H1 (cell line): ENCODE data around the gene TP73. TPM values are rescaled to one million over a fixed set of nuclear protein-coding genes. Genes with fewer than 3 reads are reported as not detected.

Source experiments
- CTCF ChIA-PET: fragments of 300-600 bp; sonication (Branson Sonifier 250); formaldehyde crosslinking; loops from one replicate; lab custom pipeline; 2021; ENCODE audit not compliant: partially characterized antibody; lab: Charles Lee
- POLR2A ChIA-PET: fragments of 300-600 bp; sonication (Branson Sonifier 250); formaldehyde crosslinking; loops from one replicate; lab custom pipeline; 2021; ENCODE audit warnings: inconsistent platforms; ENCODE audit not compliant: partially characterized antibody; lab: Charles Lee
- DNase-seq, 2 experiments: peaks; one replicate each; pipeline versions ENCODE4 v3.0.0 to v3.0.0-alpha.2; 2010 to 2022; ENCODE audit warnings: low spot score in 2 of 2, low read depth in 1 of 2, mixed read lengths in 1 of 2
- FAIRE-seq: peaks from 2 replicates; lab custom pipeline; 2011; peaks lifted over from hg19 to GRCh38; lab: Jason Lieb, UNC
- H2AFZ ChIP-seq: 2 replicates; pipeline ENCODE4 v1.8.1; 2012; ENCODE audit warnings: low read length, inconsistent platforms
- H2AK5ac ChIP-seq: 2 replicates; pipeline ENCODE4 v1.6.1; 2013; ENCODE audit warnings: low read depth, low read length
- H2BK120ac ChIP-seq: replicated peaks from 2 replicates; pipeline ENCODE3; 2013; ENCODE audit warnings: low read depth, low read length, inconsistent platforms
- H2BK12ac ChIP-seq: 2 replicates; pipeline ENCODE4 v1.6.1; 2013; ENCODE audit warnings: low read depth, low read length
- H2BK15ac ChIP-seq: 2 replicates; pipeline ENCODE4 v1.6.1; 2013; ENCODE audit warnings: low read length
- H2BK20ac ChIP-seq: 2 replicates; pipeline ENCODE4 v1.6.1; 2013; ENCODE audit warnings: low read length
- H2BK5ac ChIP-seq: 2 replicates; pipeline ENCODE4 v1.6.1; 2013; ENCODE audit warnings: low read depth, low read length
- H3K14ac ChIP-seq: 2 replicates; pipeline ENCODE4 v1.6.1; 2013; ENCODE audit warnings: inconsistent platforms; ENCODE audit not compliant: insufficient read length
- H3K18ac ChIP-seq: 2 replicates; pipeline ENCODE4 v1.6.1; 2013; ENCODE audit warnings: low read length; ENCODE audit errors: extremely low read depth
- H3K23ac ChIP-seq: 2 replicates; pipeline ENCODE4 v1.6.1; 2013; ENCODE audit warnings: inconsistent platforms; ENCODE audit not compliant: insufficient read length
- H3K23me2 ChIP-seq: 2 replicates; pipeline ENCODE4 v1.6.1; 2013; ENCODE audit warnings: low read depth, low read length
- H3K27ac ChIP-seq: 2 replicates; pipeline ENCODE4 v1.6.1; 2011; ENCODE audit warnings: low read depth, low read length, inconsistent platforms
- H3K27me3 ChIP-seq, 4 experiments: replicated peaks in 1 of 4; 1 replicate in 1 of 4; 2 replicates in 3 of 4; pipeline versions ENCODE4 v1.6.1 to v1.8.1; 2011 to 2013; ENCODE audit warnings: low read length in 3 of 4, mild to moderate bottlenecking in 3 of 4, inconsistent platforms in 2 of 4, mixed read lengths in 2 of 4, moderate library complexity in 1 of 4; ENCODE audit not compliant: control insufficient read depth in 3 of 4, insufficient read depth in 3 of 4; ENCODE audit errors: extremely low read depth in 1 of 4
- H3K36me3 ChIP-seq, 4 experiments: 2 replicates each; pipeline versions ENCODE4 v1.6.1 to v1.8.1; 2011 to 2013; ENCODE audit warnings: mild to moderate bottlenecking in 4 of 4, low read length in 3 of 4, moderate library complexity in 2 of 4, control low read depth in 1 of 4, inconsistent platforms in 1 of 4; ENCODE audit not compliant: insufficient read depth in 4 of 4, control insufficient read depth in 2 of 4
- H3K4ac ChIP-seq: replicated peaks from 2 replicates; pipeline ENCODE3; 2013; ENCODE audit warnings: low read length, low read depth, mixed read lengths, inconsistent platforms; ENCODE audit not compliant: insufficient read length
- H3K4me1 ChIP-seq, 4 experiments: replicated peaks in 1 of 4; 1 replicate in 1 of 4; 2 replicates in 3 of 4; pipeline versions ENCODE4 v1.6.1 to v1.8.1; 2011 to 2013; ENCODE audit warnings: low read length in 3 of 4, inconsistent platforms in 2 of 4, mixed read lengths in 1 of 4; ENCODE audit not compliant: insufficient read depth in 4 of 4, control insufficient read depth in 3 of 4
- H3K4me2 ChIP-seq, 2 experiments: 2 replicates each; pipeline versions ENCODE4 v1.6.1 to v1.8.1; 2011 to 2013; ENCODE audit warnings: low read depth in 2 of 2, low read length in 2 of 2, control low read depth in 1 of 2, inconsistent platforms in 1 of 2, mild to moderate bottlenecking in 1 of 2; ENCODE audit not compliant: insufficient read depth in 1 of 2
- H3K4me3 ChIP-seq, 4 experiments: fragments of 200-600, 300-600 bp in 1 of 4; sonication (generic), shearing (Covaris generic), sonication (Bioruptor Twin) in 1 of 4; 2 replicates each; pipeline versions ENCODE4 v1.5.1 to v1.8.1; 2011 to 2016; ENCODE audit warnings: low read length in 4 of 4, low read depth in 3 of 4, control low read depth in 2 of 4, inconsistent platforms in 2 of 4, mild to moderate bottlenecking in 2 of 4, mixed read lengths in 1 of 4, moderate library complexity in 1 of 4; ENCODE audit not compliant: insufficient read depth in 2 of 4; ENCODE audit errors: extremely low read depth in 1 of 4
- H3K56ac ChIP-seq: replicated peaks from 2 replicates; pipeline ENCODE3; 2013; ENCODE audit warnings: low read depth, mild to moderate bottlenecking, mixed read lengths, low read length, inconsistent platforms; ENCODE audit not compliant: insufficient read length
- H3K79me1 ChIP-seq: 2 replicates; pipeline ENCODE4 v1.6.1; 2013; ENCODE audit warnings: low read depth, low read length, control low read depth
- H3K79me2 ChIP-seq, 2 experiments: 2 replicates each; pipeline versions ENCODE4 v1.6.1 to v1.8.1; 2012 to 2013; ENCODE audit warnings: low read length in 2 of 2, mild to moderate bottlenecking in 2 of 2, inconsistent platforms in 1 of 2; ENCODE audit not compliant: insufficient read depth in 2 of 2, control insufficient read depth in 1 of 2
- H3K9ac ChIP-seq, 4 experiments: replicated peaks in 1 of 4; 1 replicate in 1 of 4; 2 replicates in 3 of 4; pipeline versions ENCODE4 v1.6.1 to v1.8.1; 2011 to 2013; ENCODE audit warnings: low read depth in 3 of 4, low read length in 3 of 4, control low read depth in 2 of 4, mild to moderate bottlenecking in 2 of 4, moderate library complexity in 2 of 4, inconsistent platforms in 1 of 4; ENCODE audit errors: extremely low read depth in 1 of 4
- H3K9me3 ChIP-seq, 2 experiments: 2 replicates each; pipeline versions ENCODE4 v1.6.1 to v1.8.1; 2012 to 2013; ENCODE audit warnings: mild to moderate bottlenecking in 2 of 2, moderate library complexity in 2 of 2, control low read depth in 1 of 2, inconsistent platforms in 1 of 2, low read depth in 1 of 2, low read length in 1 of 2, mixed read lengths in 1 of 2; ENCODE audit not compliant: insufficient read depth in 2 of 2
- H4K20me1 ChIP-seq, 2 experiments: replicated peaks in 1 of 2; 2 replicates each; pipeline versions ENCODE3 to v1.8.1; 2011 to 2013; ENCODE audit warnings: inconsistent platforms in 2 of 2, low read length in 2 of 2, mild to moderate bottlenecking in 1 of 2; ENCODE audit not compliant: insufficient read depth in 2 of 2, control insufficient read depth in 1 of 2
- H4K5ac ChIP-seq: 2 replicates; pipeline ENCODE4 v1.6.1; 2013; ENCODE audit warnings: low read length, low read depth, mixed read lengths, inconsistent platforms; ENCODE audit not compliant: insufficient read length
- H4K8ac ChIP-seq: 2 replicates; pipeline ENCODE4 v1.8.0; 2013; ENCODE audit warnings: mild to moderate bottlenecking, moderate library complexity, low read length, inconsistent platforms; ENCODE audit not compliant: insufficient read depth; ENCODE audit errors: extremely low read depth
- H4K91ac ChIP-seq: replicated peaks from 2 replicates; pipeline ENCODE3; 2013; ENCODE audit warnings: low read length, mixed read lengths, inconsistent platforms; ENCODE audit not compliant: insufficient read length
- EP300 ChIP-seq, 2 experiments: IDR thresholded peaks; 1 replicate in 1 of 2; 2 replicates in 1 of 2; pipeline ENCODE4 v1.6.1; 2011 to 2012; ENCODE audit warnings: low read depth in 2 of 2, low read length in 2 of 2, mild to moderate bottlenecking in 2 of 2, borderline replicate concordance in 1 of 2, inconsistent platforms in 1 of 2, moderate library complexity in 1 of 2
- GABPA ChIP-seq: IDR thresholded peaks from 2 replicates; pipeline ENCODE4 v1.6.1; 2011; ENCODE audit warnings: mild to moderate bottlenecking, low read length, moderate library complexity, borderline replicate concordance; ENCODE audit not compliant: insufficient read depth
- GTF2F1 ChIP-seq: IDR thresholded peaks from 2 replicates; pipeline ENCODE4 v1.6.1; 2012; ENCODE audit warnings: low read depth, low read length, improper control_type of control experiment, borderline replicate concordance
- NRF1 ChIP-seq: IDR thresholded peaks from 2 replicates; pipeline ENCODE4 v1.6.1; 2011; ENCODE audit warnings: mild to moderate bottlenecking, low read depth, low read length, improper control_type of control experiment
- PHF8 ChIP-seq: fragments of 200-600 bp; sonication (generic); conservative IDR thresholded peaks from 2 replicates; pipeline ENCODE4 v1.7.1; 2012; ENCODE audit warnings: low read depth, mild to moderate bottlenecking, inconsistent platforms, low read length, moderate library complexity
- RAD21 ChIP-seq, 2 experiments: IDR thresholded peaks in 1 of 2; conservative IDR thresholded peaks in 1 of 2; 2 replicates each; pipeline ENCODE4 v1.6.1; 2011; ENCODE audit warnings: low read depth in 2 of 2, low read length in 2 of 2, improper control_type of control experiment in 1 of 2, inconsistent platforms in 1 of 2, mild to moderate bottlenecking in 1 of 2, moderate library complexity in 1 of 2
- SAP30 ChIP-seq: fragments of 300-600 bp; sonication (generic); IDR thresholded peaks from 2 replicates; pipeline ENCODE4 v1.7.1; 2012; ENCODE audit warnings: low read length, moderate library complexity, mild to moderate bottlenecking, inconsistent platforms; ENCODE audit not compliant: insufficient read depth, insufficient replicate concordance
- SIN3A ChIP-seq, 2 experiments: IDR thresholded peaks in 1 of 2; conservative IDR thresholded peaks in 1 of 2; 2 replicates each; pipeline ENCODE4 v1.6.1; 2011 to 2012; ENCODE audit warnings: low read length in 2 of 2, improper control_type of control experiment in 1 of 2, low read depth in 1 of 2, mild to moderate bottlenecking in 1 of 2
- TAF7 ChIP-seq: optimal IDR thresholded peaks from 2 replicates; pipeline ENCODE3; 2011; ENCODE audit warnings: low read depth, mild to moderate bottlenecking, inconsistent platforms, low read length, moderate library complexity, borderline replicate concordance
- TEAD4 ChIP-seq: IDR thresholded peaks from 2 replicates; pipeline ENCODE4 v1.6.1; 2012; ENCODE audit warnings: low read depth, low read length, inconsistent platforms, mixed read lengths
- YY1 ChIP-seq: IDR thresholded peaks from 2 replicates; pipeline ENCODE4 v1.6.1; 2011; ENCODE audit warnings: low read depth, mild to moderate bottlenecking, low read length
- WGBS, 2 experiments: shearing (Covaris generic) in 1 of 2; methylation state at CpG; one replicate each; pipeline versions ENCODE4 v1.1.6 to v1.1.7; 2013 to 2015; ENCODE audit warnings: low lambda C conversion rate in 2 of 2, mixed read lengths in 2 of 2, inconsistent platforms in 1 of 2, low coverage in 1 of 2, missing lambda C conversion rate in 1 of 2; ENCODE audit not compliant: insufficient replicate concordance in 2 of 2, insufficient coverage in 1 of 2, insufficient read length in 1 of 2; ENCODE audit errors: extremely low coverage in 1 of 2, missing lambda C conversion rate in 1 of 2; 5-methylcytosine and 5-hydroxymethylcytosine counted together
- polyA plus RNA-seq, 7 experiments: library from polyadenylated mRNA; depleted of rRNA in 3 of 7; stranded (reverse) in 5 of 7; unstranded in 2 of 7; fragments of >200 nt in 5 of 7; fragments of 200-250 nt in 2 of 7; gene quantifications; 1 replicate in 5 of 7; 2 replicates in 1 of 7; 4 replicates in 1 of 7; pipeline versions ENCODE4 v1.2.1 to v1.2.3, GENCODE V29; 2011 to 2013; ENCODE audit warnings: missing spikeins in 2 of 7, mixed read lengths in 2 of 7
- total RNA-seq: library from RNA; stranded (reverse); fragmentation: NEBNext Ultra II Directional; extraction: Animal tissue kit (Norgen Biotek cat#: 25700); gene quantifications from 2 replicates; pipeline ENCODE4 v1.2.1, GENCODE V29; 2021

Gene TP73
- total and polyA plus RNA-seq, 2 of the 8 experiments (the other 6 are each of a cell fraction or from before 2014, with no cell fraction given), result 2.6 to 3.1 TPM

GRCh38 chr1:3627515-3628253 is 24.6 kb upstream of the TP73 start:
- Histone ChIP-seq H2BK20ac (no peak overlapping the region), H3K79me1 (no peaks in the 10 kb centered on the region), H4K20me1 (peaks cover 7% of the 10 kb centered on the region in 2 experiments), H3K56ac (no peak overlapping the region), H3K79me2 (no peaks in the 10 kb centered on the region; a peak in 1 of 4 replicates), H2BK15ac (no peak overlapping the region), H2BK12ac (no peak overlapping the region), H3K4me2 (no peak overlapping the region), H3K4me3 (no peak overlapping the region), H4K5ac (no peak overlapping the region), H2AFZ (no peak overlapping the region), H3K14ac (no peak overlapping the region), H3K23ac (no peak overlapping the region), H3K4me1 (peaks cover 0 to 22% (median 4%) of the 10 kb centered on the region in 4 experiments; a peak in 6 of 7 replicates), H3K9ac (no peak overlapping the region), H3K18ac (no peak overlapping the region), H3K36me3 (peaks cover 0 to 33% (median 8%) of the 10 kb centered on the region in 4 experiments; a peak in 6 of 8 replicates), H3K27ac (no peak overlapping the region), H3K4ac (no peak overlapping the region), H2BK5ac (no peak overlapping the region), H3K23me2 (peaks cover 11% of the 10 kb centered on the region), H4K91ac (no peak overlapping the region), H4K8ac (peak overlapping the region; percentile 91), H2AK5ac (no peak overlapping the region), H2BK120ac (no peak overlapping the region), H3K9me3 (no peaks in the 10 kb centered on the region), H3K27me3 (no peaks in the 10 kb centered on the region)
- ChIA-PET CTCF (interaction anchor here (0.8 to 4.8 kb wide), 9 partner anchors 7 to 174 kb away, joined by 3 to 22 read pairs (median 5); no protein-coding TSS in a partner anchor), POLR2A (no interaction called here)
- WGBS, 2 experiments, result 89% methylated on average over 26 of the region's 26 CpGs; no CpG with 5 or more reads in 1 of the 2 experiments
- FAIRE-seq (no peak), DNase-seq (no peak)
- TF ChIP-seq RAD21 (IDR thresholded peaks at IDR 0.05 in 1 of 2, conservative IDR thresholded peaks at IDR 0.05 in 1 of 2; ENCODE audit: low read depth in 2 of 2, low read length in 2 of 2) (no peak), TEAD4 (no peak), EP300 (IDR thresholded peaks at IDR 0.05; ENCODE audit: borderline replicate concordance in 1 of 2, low read depth in 2 of 2, low read length in 2 of 2) (no peak), NRF1 (no peak), SAP30 (no peak), GTF2F1 (no peak), TAF7 (no peak), SIN3A (conservative IDR thresholded peaks at IDR 0.05 in 1 of 2, IDR thresholded peaks at IDR 0.05 in 1 of 2; ENCODE audit: low read depth in 1 of 2, low read length in 2 of 2) (no peak), GABPA (no peak), YY1 (no peak), PHF8 (no peak)
